ENCODE results near the gene ARHGEF2. TPM values are rescaled to one million over a fixed set of nuclear protein-coding genes. Genes with fewer than 3 reads are reported as not detected.

ARHGEF2 gene
- total RNA-seq, 8 experiments from 2014 or later: 44.9 to 112 (median 73.5) TPM

- H3K27ac ChIP-seq: peak overlapping the region; percentile 88 to 94
- WGBS, 10 experiments: 80 to 100% (median 83%) methylated on average over 1 to 5 of the region's 7 CpGs; no CpG with 5 or more reads in 5 of the 10 experiments
- no peak overlapping the region for H3K4me3 ChIP-seq
- peaks cover 47 to 53% of the 10 kb centered on the region in 2 donors for H3K4me1 ChIP-seq (replicated peaks in 1 of 2)
- in situ Hi-C loops (cut with MboI; ENCODE audit: low pct_unique_long_range_greater_than_20kb in 2 of 9, low sequenced_read_pairs in 9 of 9, unreplicated experiment in 9 of 9): no loop called here
- ATAC-seq (replicated peaks in 6 of 8): no peak
Measured at GRCh38 chr1:155984341-155984740, 6.0 kb upstream of the ARHGEF2 start.

GRCh38 chr1:155983191-155984024 is 5.1 kb upstream of the ARHGEF2 start:
- H3K4me1 ChIP-seq (replicated peaks in 1 of 2): peaks cover 53 to 57% of the 10 kb centered on the region in 2 donors
- peak overlapping the region; percentile 88 to 94 for H3K27ac ChIP-seq
- peak overlapping the region; percentile 12 to 87 (median 18) for H3K4me3 ChIP-seq
- ATAC-seq (replicated peaks in 6 of 8): peak; percentile 34 to 93 (median 88)
- WGBS, 10 experiments: 0 to 45% (median 36%) methylated on average over 2 to 4 of the region's 4 CpGs; no CpG with 5 or more reads in 5 of the 10 experiments
- in situ Hi-C loops (cut with MboI; ENCODE audit: low pct_unique_long_range_greater_than_20kb in 2 of 9, low sequenced_read_pairs in 9 of 9, unreplicated experiment in 9 of 9): no loop called here

GRCh38 chr1:155982106-155982505 is 3.8 kb upstream of the ARHGEF2 start:
- peak overlapping the region in 4 of 5 donors; percentile 15 to 87 (median 44) for H3K4me3 ChIP-seq
- in situ Hi-C loops (cut with MboI; ENCODE audit: low pct_unique_long_range_greater_than_20kb in 2 of 9, low sequenced_read_pairs in 9 of 9, unreplicated experiment in 9 of 9): no loop called here
- H3K27ac ChIP-seq: peak overlapping the region in 1 of 2 donors; percentile 88
- WGBS, 10 experiments: 0 to 95% (median 54%) methylated on average over 1 to 4 of the region's 7 CpGs; no CpG with 5 or more reads in 2 of the 10 experiments
- H3K4me1 ChIP-seq (replicated peaks in 1 of 2): peaks cover 51 to 57% of the 10 kb centered on the region in 2 donors
- no peak for ATAC-seq (replicated peaks in 6 of 8)

GRCh38 chr1:155981266-155982088 is 3.1 kb upstream of the ARHGEF2 start:
- in situ Hi-C loops (cut with MboI; ENCODE audit: low pct_unique_long_range_greater_than_20kb in 2 of 9, low sequenced_read_pairs in 9 of 9, unreplicated experiment in 9 of 9): no loop called here
- H3K27ac ChIP-seq: peak overlapping the region in 1 of 2 donors; percentile 88
- 0 to 100% (median 69%) methylated on average over 1 to 5 of the region's 6 CpGs; no CpG with 5 or more reads in 2 of the 10 experiments for WGBS, 10 experiments
- peak in 2 of 8 experiments; percentile 16 to 22 for ATAC-seq (replicated peaks in 6 of 8)
- peak overlapping the region; percentile 2 to 87 (median 18) for H3K4me3 ChIP-seq
- peaks cover 55 to 59% of the 10 kb centered on the region in 2 donors for H3K4me1 ChIP-seq (replicated peaks in 1 of 2)

GRCh38 chr1:155979597-155980343 is 1.4 kb upstream of the ARHGEF2 start:
- Histone ChIP-seq H3K27ac (peak overlapping the region; percentile 85 to 88), H3K4me3 (peak overlapping the region; percentile 69 to 87 (median 79)), H3K4me1 (replicated peaks in 1 of 2) (peaks cover 64 to 72% of the 10 kb centered on the region in 2 donors)
- WGBS, 10 experiments: 50 to 83% (median 60%) methylated on average over 1 to 2 of the region's 4 CpGs; no CpG with 5 or more reads in 5 of the 10 experiments
- in situ Hi-C loops (cut with MboI; ENCODE audit: low pct_unique_long_range_greater_than_20kb in 2 of 9, low sequenced_read_pairs in 9 of 9, unreplicated experiment in 9 of 9): no loop called here
- ATAC-seq (replicated peaks in 6 of 8): peak in 2 of 8 experiments; percentile 6 to 13

GRCh38 chr1:155978973-155979429 is 654 bp upstream of the ARHGEF2 start:
- peak in 2 of 8 experiments; percentile 2 to 4 for ATAC-seq (replicated peaks in 6 of 8)
- Histone ChIP-seq H3K27ac (peak overlapping the region; percentile 85 to 88), H3K4me3 (peak overlapping the region; percentile 69 to 87 (median 79)), H3K4me1 (replicated peaks in 1 of 2) (peaks cover 67 to 75% of the 10 kb centered on the region in 2 donors)
- in situ Hi-C loops (cut with MboI; ENCODE audit: low pct_unique_long_range_greater_than_20kb in 2 of 9, low sequenced_read_pairs in 9 of 9, unreplicated experiment in 9 of 9): no loop called here
- 0 to 40% (median 15%) methylated on average over 1 to 6 of the region's 8 CpGs; no CpG with 5 or more reads in 5 of the 10 experiments for WGBS, 10 experiments

- peak; percentile 16 to 63 (median 57) for ATAC-seq (replicated peaks in 6 of 8)
- WGBS, 10 experiments: 0 to 3% methylated on average over 2 to 7 of the region's 52 CpGs; no CpG with 5 or more reads in 8 of the 10 experiments
- Histone ChIP-seq H3K27ac (peak overlapping the region; percentile 85 to 88), H3K4me1 (replicated peaks in 1 of 2) (peaks cover 59 to 69% of the 10 kb centered on the region in 2 donors), H3K4me3 (peak overlapping the region; percentile 69 to 87 (median 79))
- in situ Hi-C loops (cut with MboI; ENCODE audit: low pct_unique_long_range_greater_than_20kb in 2 of 9, low sequenced_read_pairs in 9 of 9, unreplicated experiment in 9 of 9): no loop called here
Measured at GRCh38 chr1:155977690-155978324, 540 bp downstream of the ARHGEF2 start.

- Histone ChIP-seq H3K4me3 (peak overlapping the region; percentile 69 to 87 (median 79)), H3K27ac (peak overlapping the region; percentile 85 to 88)
Measured at GRCh38 chr1:155976913-155977689, 1.2 kb downstream of the ARHGEF2 start.

GRCh38 chr1:155976062-155976912 is 2.1 kb downstream of the ARHGEF2 start:
- H3K4me1 ChIP-seq (replicated peaks in 1 of 2): peaks cover 44 to 68% of the 10 kb centered on the region in 2 donors
- peak overlapping the region; percentile 85 to 88 for H3K27ac ChIP-seq

More at GRCh38 chr1:155976913-155977689, 1.2 kb downstream of the ARHGEF2 start:
- in situ Hi-C loops (cut with MboI; ENCODE audit: low pct_unique_long_range_greater_than_20kb in 2 of 9, low sequenced_read_pairs in 9 of 9, unreplicated experiment in 9 of 9): no loop called here
- H3K4me1 ChIP-seq (replicated peaks in 1 of 2): peaks cover 52 to 68% of the 10 kb centered on the region in 2 donors
- WGBS, 10 experiments: 0 to 33% (median 0%) methylated on average over 1 to 4 of the region's 5 CpGs; no CpG with 5 or more reads in 3 of the 10 experiments
- peak in 5 of 8 experiments; percentile 1 to 10 (median 3) for ATAC-seq (replicated peaks in 6 of 8)

GRCh38 chr1:155975375-155976061 is 2.8 kb downstream of the ARHGEF2 start:
- peak overlapping the region; percentile 85 to 88 for H3K27ac ChIP-seq
- peak in 1 of 8 experiments; percentile 4 for ATAC-seq (replicated peaks in 6 of 8)
- in situ Hi-C loops (cut with MboI; ENCODE audit: low pct_unique_long_range_greater_than_20kb in 2 of 9, low sequenced_read_pairs in 9 of 9, unreplicated experiment in 9 of 9): no loop called here
- H3K4me1 ChIP-seq (replicated peaks in 1 of 2): peaks cover 44 to 68% of the 10 kb centered on the region in 2 donors
- peak overlapping the region; percentile 69 to 87 (median 79) for H3K4me3 ChIP-seq
- 0 to 50% (median 15%) methylated on average over 1 to 2 of the region's 4 CpGs; no CpG with 5 or more reads in 4 of the 10 experiments for WGBS, 10 experiments

More at GRCh38 chr1:155976062-155976912, 2.1 kb downstream of the ARHGEF2 start:
- peak in 7 of 8 experiments; percentile 1 to 13 (median 5) for ATAC-seq (replicated peaks in 6 of 8)
- WGBS, 10 experiments: 0 to 20% (median 0%) methylated on average over 1 to 4 of the region's 14 CpGs; no CpG with 5 or more reads in 4 of the 10 experiments
- in situ Hi-C loops (cut with MboI; ENCODE audit: low pct_unique_long_range_greater_than_20kb in 2 of 9, low sequenced_read_pairs in 9 of 9, unreplicated experiment in 9 of 9): no loop called here
- peak overlapping the region; percentile 69 to 87 (median 79) for H3K4me3 ChIP-seq

All from motor neuron (in vitro differentiated cells).